Superior temporal gyrus (tissue), 1 donor: ENCODE measurements around the gene WDR33.

Experiments
- DNase-seq: peaks from one replicate; pipeline ENCODE4 v3.0.0-alpha.2; 2016; ENCODE audit errors: extremely low spot score

Gene WDR33

DNA sequence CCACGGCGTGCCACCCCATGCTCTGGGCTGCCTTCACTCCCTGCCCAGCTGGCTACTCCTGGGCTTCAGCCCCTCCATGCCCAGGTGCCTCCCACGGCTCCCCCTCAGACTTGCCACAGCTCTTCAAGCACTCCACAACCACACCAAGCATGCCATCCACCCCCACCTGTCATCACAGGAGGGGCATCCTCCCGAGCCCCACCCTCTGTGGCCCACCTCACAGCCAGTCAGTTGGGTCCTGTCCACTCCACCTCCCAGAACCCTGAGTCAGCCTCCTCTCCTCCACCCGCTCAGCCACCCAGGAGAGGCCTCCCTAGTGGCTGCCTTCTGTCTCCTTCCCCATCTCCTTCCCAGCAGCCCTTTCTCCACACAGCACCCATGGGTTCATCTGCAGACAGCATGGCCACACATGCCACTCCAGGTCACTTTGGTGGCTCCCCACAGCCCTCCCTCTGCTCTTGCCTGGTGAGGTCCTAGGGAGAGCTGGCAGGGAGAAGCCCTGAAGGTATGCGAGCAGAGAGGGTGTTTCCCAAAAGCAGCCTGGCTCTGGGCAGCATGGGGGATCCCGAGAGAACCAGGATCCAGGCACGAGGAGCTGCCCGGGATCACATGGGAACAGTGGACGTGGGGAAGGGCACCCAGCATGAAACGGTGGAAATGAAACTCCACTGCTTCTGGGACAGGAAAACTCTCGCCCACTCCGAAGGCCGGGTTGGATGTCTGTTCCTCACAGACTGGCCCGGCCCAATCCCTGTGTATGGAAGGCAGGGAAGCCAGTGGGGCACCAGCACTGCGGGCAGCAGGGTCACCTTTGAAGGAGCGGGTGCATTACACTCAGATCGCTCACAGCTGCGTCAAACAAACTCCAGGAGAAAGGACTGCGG, 138.4 kb downstream of the WDR33 start:
- DNase-seq: no peak

DNA sequence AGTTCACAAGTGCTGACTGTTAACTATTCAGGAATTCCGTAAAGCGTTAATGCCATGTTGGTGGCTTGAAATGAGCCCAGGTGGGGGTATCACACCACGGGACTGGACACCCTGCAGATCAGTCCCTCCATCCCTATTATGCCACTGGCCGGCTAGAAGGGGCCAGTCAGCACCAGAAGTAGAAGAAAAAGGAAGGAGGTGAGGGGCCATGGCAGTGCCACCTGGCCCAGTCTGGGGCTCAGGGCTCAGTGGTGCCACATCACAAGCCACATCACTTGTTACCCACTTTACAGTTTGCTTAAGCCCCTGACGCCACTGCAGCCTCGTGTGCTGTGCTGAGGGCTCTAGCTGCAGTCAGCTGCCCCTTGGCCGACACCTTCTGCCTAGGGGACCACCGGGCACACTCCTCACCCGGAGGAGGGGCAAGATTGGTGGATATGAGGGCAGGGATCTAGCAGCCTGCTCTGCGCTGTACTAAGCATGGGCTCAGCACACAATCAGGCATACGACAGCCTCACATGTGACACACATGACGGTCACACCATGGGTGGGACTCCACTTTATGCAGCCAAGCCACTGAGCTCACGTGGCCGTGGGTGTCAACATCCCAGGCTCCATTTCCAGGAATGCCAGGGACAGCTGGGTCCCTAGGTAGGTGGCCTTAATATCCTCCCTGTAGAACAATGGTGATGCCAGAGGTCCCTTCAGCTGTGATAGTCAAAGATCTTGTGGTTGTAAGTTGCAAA, 139.2 kb downstream of the WDR33 start:
- no peak for DNase-seq

DNA sequence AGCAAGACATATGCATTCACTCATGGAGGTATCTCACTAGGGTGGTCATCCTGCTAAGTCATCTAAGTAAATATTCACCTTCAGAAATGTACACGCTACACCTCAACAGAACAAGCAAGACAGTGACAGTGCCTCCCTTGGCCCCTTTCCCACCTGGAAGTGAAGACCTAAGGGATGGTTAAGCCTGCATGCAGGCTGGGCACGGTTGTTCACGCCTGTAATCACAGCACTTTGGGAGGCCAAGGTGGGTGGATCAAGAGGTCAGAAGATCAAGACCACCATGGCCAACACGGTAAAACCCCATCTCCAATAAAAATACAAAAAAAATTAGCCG, 140.0 kb downstream of the WDR33 start:
- DNase-seq: no peak

DNA sequence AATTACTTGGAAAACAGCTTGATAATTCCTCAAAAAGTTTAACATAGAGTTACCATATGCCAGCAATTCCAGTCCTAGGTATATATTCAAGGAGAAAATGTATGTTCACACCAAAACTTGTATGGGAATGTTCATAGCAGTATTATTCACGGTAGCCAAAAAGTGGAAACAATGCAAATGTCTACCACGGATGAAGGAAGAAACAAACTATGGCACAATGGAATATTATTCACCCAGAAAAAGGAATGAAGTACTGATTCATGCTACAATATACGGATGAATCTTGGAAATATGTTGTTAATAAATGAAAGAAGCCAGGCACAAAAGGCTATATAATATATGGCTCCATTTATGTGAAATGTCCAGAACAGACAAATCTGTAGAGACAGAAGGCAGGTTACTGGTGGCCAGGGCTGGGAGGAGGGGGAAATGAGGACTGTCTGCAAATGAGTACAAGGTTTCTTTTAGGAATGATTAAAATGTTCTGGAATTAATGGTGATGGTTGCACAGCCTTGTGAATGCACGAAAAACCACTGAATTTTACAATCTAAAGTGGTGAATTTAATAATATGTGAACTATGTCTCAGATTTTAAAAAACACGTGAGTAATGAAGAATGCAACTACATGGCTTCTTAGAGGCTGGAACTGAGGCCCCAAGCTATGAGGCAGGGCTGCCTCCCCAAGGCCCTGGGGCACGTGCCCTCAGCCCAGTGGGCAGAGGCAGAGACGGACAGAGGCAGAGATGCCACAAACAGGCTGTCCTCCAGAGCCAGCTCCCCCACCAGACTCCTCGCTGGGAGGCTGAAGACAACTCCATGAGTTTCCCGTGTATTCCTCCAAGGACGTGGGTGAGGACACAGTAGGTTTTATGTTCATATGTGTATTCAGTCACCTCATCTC, 140.7 kb downstream of the WDR33 start:
- no peak for DNase-seq

DNA sequence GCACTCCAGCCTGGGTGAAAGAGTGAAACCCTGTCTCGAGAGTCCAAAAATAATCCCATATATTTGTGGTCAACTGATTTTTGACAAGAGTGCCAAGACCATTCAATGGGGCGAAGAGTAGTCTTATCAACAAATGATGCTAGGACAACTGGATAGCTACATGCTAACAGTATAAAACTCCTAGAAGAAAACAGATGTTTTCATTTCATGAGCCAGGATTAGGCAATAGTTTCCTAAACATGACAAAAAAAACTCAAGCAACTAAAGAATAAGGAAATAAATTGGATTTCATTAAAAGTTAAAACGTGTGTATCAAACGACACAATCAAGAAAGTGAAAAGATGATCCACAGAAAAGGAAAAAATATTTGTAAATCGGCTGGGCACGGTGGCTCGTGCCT, 141.9 kb downstream of the WDR33 start:
- DNase-seq: no peak

DNA sequence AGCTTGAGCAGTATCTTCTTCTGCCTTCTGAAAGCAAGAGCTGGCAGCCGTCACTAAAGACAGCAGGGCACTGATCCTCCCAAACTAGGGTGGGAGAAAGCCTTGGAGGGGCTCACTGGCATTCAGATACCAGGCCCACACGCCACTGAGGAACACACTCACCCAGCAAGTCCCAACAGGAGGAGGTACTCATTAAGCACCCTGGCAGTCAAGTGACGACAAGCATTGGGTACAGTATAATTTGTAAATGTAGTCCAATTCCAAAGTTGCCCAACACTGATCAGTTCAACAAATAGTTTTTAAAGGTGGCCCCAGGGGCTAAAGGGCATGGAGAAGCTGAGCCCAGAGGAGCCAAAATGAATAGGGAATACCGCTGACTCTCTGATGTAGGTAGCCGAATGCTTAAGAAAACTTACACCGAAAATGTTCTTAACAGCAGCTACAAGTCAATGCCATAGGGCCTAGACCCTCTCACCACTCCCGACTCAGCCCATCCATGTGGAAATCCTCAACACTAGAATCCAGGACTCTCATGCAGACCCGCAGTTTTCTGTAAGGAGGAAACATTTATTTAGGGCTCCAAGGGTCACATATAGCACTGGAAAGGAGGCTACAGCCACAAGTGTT, 145.6 kb downstream of the WDR33 start:
- no peak for DNase-seq

DNA sequence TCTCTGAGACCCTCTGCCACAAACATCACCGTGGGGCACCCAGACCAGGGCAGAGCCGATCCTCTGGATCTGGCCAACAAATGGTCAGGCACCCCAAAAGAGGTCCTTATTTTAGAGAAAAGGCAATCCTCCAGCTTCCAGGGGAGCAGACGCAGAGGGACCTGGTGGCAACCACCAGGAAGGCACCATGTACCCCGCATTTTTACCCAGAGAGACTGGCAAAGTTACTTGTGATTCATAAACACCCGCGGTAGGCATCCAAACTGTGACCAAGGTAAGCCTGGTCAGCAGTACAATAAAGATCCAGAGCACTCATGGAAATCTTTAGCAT, 146.1 kb downstream of the WDR33 start:
- no peak for DNase-seq

DNA sequence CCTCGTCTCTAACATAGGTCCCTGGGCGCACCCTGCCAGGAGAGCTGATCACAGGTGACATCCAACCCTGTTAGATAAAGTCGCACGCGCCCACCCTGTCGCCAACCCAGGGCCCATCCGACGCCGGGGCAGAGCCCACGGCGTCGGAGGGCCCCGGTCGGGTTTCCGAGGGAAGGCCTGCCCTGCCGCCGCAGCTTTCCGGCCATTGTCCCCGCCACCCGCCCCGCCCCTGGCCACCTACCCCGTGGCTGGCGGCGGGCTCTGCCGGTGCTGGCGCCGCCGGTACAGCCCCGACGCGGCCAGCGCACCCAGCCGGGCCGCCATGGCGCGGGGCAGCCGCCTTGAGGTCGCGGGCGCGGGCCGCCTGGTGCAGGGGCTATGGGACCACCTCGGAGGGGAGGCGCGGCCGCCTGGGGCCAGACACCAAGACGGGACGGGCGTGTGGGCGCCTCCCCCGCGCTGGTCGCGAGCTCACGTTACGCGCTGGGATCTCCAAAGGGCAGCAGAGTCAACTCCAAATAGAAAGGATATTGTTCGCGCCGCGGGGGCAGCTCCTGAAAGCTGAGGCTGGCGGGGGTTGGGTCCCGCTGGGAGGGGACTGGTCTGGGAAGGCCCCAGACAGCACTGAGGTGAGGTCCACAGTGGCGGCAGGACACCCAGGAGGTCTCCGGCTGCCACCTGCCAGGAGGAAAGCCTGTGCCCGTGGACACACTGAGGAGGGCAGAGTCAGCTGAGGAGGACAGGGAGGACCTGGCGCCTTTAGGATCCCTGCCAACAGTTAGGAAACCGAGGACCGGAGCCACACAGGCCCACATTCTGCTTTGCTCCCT, 146.7 kb downstream of the WDR33 start:
- no peak for DNase-seq

DNA sequence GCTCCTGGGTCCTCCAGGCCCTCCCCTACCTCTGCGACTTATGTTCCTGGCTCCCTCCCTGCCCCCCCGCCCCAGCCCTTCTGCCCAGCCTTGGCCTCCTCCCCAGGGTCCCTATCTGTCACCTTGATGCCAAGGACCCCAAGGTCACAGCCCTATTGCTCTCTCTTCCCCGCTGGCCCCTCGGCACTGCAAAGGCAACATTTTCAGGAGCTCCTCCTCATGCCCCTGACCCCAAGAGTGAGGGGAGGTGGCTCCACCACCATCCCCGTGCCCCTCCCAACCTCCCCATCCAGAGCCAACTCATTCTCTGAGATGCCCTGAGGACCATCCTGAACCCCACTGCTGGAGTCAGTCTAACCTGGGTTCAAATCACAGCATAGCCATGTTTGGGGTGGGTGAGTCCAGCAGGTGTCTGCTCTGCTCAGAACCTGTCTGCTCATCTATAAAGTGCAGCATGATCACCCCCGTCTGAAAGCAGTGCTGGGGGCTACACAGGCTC, 147.4 kb downstream of the WDR33 start:
- no peak for DNase-seq

DNA sequence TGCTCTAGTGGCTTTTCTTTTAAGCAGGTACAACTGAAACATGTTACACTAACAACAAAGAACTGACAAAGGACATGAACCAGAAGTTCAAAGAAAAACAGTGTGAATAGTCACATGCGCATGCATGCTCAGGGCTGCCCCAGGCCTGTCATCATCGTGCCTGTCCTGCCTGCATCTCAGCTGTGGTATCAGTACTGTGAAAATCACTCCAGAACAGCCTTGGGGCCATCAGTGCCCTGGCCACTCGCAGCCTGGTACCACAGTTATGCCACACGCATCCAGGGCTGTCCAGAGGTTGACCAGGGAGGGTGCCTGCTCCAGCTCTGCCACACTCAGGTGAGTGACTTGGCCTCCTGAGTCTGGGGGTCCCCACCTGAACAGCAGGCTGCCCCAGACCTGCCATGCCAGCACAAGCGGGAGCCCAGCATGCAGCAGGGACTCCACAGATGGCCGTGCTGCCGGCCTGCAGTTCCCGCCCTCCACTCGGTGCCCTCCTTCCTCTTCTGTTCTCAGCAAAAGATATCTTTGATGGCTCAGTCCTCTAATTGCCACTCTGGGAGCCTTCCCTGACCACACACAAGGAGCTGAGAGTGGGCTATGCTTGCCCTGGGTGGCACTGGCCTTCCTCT, 147.9 kb downstream of the WDR33 start:
- no peak for DNase-seq

DNA sequence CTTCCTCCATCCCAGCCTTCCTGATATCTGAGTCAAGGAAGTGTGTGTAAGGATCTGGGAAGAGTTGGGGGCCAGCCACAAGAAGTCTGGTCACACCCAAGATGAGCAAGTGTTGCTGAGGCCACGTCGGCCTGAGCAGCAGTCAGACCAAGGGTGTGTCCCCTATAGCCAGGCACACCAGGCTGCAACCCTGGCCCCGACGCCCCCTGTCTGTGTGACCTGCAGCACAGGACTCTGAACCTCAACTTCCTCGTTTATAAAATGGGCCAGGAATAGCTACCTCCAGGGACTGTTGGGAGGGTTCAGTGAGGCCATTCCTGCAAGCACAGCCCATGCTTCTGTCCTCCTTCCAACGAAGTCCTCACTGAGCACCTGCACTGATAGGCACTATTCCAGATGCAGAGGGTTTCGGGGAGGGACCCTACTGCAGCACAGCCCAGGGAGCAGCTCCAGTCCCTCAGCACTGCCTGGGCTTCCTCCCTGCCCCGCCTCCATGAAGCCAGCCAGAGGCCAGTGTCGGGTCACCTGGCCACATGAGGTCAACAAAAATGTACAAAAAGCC, 148.9 kb downstream of the WDR33 start:
- no peak for DNase-seq

DNA sequence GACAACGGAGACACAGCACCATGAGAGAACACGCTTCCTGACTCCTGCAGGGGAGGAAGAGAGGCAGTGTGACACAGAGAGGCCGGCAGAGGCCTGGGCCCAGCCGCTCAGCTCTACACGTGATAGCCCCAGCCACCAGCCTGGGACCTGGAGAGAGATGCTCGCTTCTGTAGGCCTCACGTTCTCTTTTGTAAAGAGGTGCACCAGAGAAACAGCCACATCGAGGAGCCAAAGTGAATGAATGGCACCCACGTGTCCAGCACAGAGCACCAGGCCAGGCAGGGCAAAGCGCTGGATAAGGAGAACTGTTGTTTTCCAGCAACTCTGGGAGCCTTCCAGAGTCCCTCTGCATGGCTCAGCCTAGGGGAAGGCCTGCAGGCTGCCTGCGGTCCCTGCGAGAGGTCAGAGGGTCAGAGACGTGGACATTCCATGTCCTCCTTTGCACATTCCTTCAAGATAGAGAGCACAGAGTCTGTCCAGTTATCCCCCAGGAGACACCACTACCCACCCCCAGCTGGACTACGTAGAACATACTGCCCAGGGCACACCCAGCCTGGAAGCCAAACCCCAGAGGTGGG, 149.8 kb downstream of the WDR33 start:
- peak; percentile 80 for DNase-seq

DNA sequence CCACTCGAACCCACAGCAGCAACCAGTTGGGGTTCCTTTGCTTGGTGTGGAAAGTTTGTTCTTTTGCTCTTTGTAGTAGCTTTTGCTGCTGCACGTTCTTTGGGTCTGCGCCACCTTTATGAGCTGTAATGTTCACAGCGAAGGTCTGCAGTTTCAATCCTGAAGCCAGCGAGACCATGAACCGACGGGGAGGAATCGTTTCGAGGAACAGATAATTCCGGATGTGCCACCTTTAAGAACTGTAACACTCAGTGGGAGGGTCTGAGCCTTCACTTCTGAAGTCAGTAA, 150.7 kb downstream of the WDR33 start:
- DNase-seq: no peak

DNA sequence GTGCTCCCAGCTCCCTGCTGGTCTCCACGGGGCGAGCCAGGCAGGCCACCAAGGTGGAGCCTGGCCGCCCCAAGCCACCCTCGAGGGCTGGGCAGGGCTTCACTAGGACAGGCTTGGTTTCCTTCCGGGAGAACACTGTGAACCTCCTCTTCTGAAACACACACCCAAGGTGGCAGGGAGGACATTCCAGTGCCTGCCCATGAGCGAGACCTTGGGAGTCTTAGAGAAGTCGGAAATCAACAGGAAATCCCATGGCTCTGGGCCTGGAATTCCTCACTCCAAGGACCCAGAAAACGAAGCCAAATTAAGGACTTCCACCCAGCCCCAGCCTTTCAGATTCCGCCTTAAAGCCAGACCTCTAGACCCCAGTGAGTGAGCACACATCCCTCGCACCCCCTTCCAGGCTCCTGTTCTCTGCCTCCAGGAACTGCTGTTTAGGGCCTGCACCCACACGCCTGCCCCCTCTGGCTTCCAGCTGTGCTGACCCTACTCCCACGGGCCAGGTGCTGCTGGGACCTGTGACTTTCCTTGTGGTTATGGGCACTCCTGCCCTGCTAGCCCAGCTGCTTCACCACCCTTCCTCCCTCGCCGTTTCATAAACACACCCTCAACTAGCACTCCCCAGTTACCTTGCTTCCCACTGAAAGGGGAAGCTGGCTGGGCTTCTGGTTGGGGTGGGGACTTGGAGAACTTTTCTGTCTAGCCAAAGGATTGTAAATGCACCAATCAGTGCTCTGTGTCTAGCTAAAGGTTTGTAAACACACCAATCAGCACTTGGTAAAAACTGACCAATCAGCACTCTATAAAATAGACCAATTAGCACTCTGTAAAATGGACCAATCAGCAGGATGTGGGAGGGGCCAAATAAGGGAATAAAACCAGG, 151.3 kb downstream of the WDR33 start:
- no peak for DNase-seq

DNA sequence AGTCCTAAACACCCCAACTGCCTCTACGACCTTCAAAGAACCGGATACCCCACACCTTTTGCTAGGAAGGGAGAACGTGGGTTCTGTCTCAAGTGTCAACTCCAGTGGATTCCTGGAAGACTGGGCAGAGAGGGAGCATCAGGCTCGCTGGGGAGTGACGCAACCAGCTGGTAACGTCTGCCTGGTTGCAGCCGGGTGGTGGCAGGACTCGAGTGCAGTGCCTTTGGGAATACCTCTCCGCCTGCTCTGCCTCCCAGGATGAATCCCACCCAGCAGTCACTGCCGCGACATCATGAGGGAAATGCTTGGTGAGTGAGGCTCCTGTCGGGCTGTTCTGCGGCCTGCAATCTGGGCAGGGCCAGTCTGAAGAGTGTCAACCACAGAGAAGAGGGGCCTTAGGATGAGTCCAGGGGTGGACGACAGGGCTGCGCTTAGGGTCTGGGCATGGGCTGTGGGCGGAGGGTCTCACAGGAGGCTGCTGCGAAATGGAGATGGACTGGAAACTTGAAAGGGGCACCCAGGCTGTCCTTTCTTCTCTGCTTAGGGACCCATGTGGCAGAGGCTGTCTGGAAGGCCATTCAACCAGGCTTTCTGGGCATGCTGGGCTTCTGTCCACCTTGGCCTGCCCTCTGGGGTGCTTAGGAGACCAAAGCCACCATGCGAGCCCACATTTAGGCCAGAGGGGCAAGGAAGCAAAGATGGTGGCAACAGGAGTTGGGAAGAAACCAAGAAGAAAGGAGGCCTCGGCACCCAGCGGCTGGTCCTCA, 152.1 kb downstream of the WDR33 start:
- no peak for DNase-seq

DNA sequence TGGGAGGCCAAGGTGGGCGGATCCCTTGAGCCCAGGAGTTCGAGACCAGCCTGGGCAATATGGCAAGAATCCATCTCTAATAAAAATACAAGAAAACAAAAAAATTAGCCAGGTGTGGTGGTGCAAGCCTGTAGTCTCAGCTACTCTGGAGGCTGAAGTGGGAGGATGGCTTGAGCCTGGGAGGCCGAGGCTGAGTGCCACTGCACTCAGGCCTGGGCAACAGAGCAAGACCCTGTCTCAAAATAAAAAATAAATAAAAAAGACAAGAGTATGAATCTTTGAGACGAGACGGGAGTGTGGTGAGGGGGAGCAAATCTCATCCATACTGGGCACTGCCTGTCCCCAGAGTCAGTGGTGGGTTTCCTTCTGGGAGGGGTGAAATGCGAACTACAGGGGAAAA, 152.8 kb downstream of the WDR33 start:
- no peak for DNase-seq

DNA sequence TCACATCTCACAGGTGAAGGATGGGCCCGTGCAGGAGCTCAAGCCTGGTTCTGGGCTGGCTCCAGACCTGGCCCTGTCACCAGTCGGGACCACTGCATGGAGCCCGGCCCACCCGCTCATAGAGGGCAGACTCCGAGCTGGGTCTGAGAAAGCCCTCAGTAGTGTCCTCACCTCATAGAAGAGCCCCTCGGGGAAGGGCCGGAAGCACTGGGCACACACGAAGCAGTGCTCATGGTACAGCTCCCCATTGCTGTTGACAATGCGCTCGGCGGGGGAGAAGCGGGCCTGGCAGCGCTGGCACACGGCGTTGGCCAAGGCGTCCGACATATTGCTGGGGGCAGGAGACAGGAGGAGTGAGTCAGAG, 153.8 kb downstream of the WDR33 start:
- DNase-seq: no peak

DNA sequence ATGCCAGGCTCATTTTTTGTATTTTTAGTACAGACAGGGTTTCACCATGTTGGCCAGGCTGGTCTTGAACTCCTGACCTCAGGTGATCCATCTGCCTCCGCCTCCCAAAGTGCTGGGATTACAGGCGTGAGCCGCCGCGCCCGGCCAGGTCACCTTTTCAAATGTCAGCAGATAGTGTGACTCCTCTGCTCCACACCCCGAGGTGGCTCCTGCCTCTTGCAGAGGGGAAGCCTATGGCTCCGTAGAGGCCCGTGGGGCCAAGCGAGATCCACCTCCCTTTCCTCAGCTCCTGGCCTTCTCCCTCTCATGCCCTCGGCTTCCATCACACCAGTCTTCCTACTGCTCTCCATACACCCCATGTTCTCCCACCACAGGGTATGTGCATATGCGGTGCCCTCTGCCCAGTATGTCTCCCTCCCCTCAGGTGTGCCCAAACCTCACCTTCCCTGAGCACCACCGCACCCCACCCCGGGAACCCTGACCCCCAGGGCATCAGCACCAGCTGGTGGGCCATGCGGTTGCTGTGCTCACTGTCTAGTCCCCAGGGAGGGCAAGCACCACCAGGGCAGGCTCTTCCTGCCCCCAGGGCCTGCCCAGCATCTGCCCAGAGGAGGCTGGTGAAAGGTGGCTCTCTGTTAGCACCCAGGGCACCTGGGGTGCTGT, 154.3 kb downstream of the WDR33 start:
- no peak for DNase-seq
